Ishikawa (cell line): ENCODE results near the gene SH2D7.

Experiments used
- CEBPB ChIP-seq: IDR thresholded peaks from 2 replicates; pipeline ENCODE4 v1.6.1; 2012
- CREB1 ChIP-seq: IDR thresholded peaks from 2 replicates; pipeline ENCODE4 v1.6.1; 2012; ENCODE audit warnings: low read depth
- EGR1 ChIP-seq: IDR thresholded peaks from 2 replicates; pipeline ENCODE4 v1.6.1; 2012
- EP300 ChIP-seq: IDR thresholded peaks from 2 replicates; pipeline ENCODE4 v1.6.1; 2012; ENCODE audit warnings: borderline replicate concordance
- NFIC ChIP-seq: IDR thresholded peaks from 2 replicates; pipeline ENCODE4 v1.6.1; 2012
- RAD21 ChIP-seq: IDR thresholded peaks from 2 replicates; pipeline ENCODE4 v1.6.1; 2012; ENCODE audit warnings: low read depth
- TAF1 ChIP-seq: IDR thresholded peaks from 2 replicates; pipeline ENCODE4 v1.6.1; 2012; ENCODE audit warnings: low read depth, mild to moderate bottlenecking
- TCF12 ChIP-seq: IDR thresholded peaks from 2 replicates; pipeline ENCODE4 v1.6.1; 2012; ENCODE audit warnings: low read depth
- TEAD4 ChIP-seq: IDR thresholded peaks from 2 replicates; pipeline ENCODE4 v1.6.1; 2012
- YY1 ChIP-seq: IDR thresholded peaks from 2 replicates; pipeline ENCODE4 v1.6.1; 2012; ENCODE audit warnings: low read depth
- ZBTB7A ChIP-seq: IDR thresholded peaks from 2 replicates; pipeline ENCODE4 v1.6.1; 2012; ENCODE audit warnings: low read depth
- TF ChIP-seq, protein P1 (sequence below): IDR thresholded peaks from 2 replicates; pipeline ENCODE4 v1.6.1; 2012; ENCODE audit warnings: low read depth, mild to moderate bottlenecking
- TF ChIP-seq, protein P2 (sequence below): IDR thresholded peaks from 2 replicates; pipeline ENCODE4 v1.6.1; 2012

DNA sequence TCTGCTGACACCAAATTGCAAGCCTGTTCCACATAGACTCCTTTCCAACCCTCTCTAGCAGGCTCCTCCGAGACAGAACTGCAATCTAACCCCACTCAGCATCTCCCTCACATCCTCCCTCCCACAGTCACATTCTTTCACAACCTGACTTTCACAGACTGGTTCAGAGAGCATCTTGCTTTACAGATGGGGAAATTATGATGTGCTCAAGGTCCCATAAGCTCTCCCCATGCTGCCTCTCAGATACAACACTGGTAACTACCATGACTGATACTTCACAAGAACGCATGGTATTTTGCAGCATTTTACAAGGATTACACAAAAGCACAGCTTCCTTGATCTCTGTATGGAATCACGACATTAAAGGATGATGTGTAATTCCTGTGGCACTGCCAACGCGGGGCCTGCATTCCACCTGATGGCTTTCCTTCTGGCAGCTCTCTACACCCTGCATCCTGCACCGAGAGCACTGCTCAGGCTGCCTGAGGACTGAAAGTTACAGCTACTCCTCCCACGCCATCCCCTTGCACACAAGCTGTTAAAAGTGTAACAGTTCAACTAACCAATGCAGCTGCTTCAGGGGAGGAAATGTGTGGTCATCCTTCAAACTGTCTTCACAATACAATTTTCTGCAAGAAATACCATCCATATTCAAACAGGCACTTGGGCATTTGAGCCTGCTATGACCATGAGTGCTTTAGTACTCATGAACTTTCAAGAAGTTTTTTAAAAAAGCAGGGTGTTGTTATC lies 42.5 kb upstream of the SH2D7 start:
- TF ChIP-seq EP300 (no peak), TEAD4 (no peak), YY1 (no peak), RAD21 (no peak), TAF1 (no peak), TCF12 (no peak), CREB1 (no peak), EGR1 (no peak), NFIC (no peak), CEBPB (no peak), ZBTB7A (no peak)
- TF ChIP-seq, protein P1, sequence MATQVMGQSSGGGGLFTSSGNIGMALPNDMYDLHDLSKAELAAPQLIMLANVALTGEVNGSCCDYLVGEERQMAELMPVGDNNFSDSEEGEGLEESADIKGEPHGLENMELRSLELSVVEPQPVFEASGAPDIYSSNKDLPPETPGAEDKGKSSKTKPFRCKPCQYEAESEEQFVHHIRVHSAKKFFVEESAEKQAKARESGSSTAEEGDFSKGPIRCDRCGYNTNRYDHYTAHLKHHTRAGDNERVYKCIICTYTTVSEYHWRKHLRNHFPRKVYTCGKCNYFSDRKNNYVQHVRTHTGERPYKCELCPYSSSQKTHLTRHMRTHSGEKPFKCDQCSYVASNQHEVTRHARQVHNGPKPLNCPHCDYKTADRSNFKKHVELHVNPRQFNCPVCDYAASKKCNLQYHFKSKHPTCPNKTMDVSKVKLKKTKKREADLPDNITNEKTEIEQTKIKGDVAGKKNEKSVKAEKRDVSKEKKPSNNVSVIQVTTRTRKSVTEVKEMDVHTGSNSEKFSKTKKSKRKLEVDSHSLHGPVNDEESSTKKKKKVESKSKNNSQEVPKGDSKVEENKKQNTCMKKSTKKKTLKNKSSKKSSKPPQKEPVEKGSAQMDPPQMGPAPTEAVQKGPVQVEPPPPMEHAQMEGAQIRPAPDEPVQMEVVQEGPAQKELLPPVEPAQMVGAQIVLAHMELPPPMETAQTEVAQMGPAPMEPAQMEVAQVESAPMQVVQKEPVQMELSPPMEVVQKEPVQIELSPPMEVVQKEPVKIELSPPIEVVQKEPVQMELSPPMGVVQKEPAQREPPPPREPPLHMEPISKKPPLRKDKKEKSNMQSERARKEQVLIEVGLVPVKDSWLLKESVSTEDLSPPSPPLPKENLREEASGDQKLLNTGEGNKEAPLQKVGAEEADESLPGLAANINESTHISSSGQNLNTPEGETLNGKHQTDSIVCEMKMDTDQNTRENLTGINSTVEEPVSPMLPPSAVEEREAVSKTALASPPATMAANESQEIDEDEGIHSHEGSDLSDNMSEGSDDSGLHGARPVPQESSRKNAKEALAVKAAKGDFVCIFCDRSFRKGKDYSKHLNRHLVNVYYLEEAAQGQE = no peak
- TF ChIP-seq, protein P2, sequence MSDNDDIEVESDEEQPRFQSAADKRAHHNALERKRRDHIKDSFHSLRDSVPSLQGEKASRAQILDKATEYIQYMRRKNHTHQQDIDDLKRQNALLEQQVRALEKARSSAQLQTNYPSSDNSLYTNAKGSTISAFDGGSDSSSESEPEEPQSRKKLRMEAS = no peak
